Activated CD8-positive, alpha-beta memory T cell treated with anti-CD3 and anti-CD28 coated beads for 36 hours (primary cell): Measurements from ENCODE around the gene PLEKHA5. TPM values are rescaled to one million over a fixed set of nuclear protein-coding genes. Genes with fewer than 3 reads are reported as not detected.

Experiments used
- CTCF ChIA-PET: fragments of 350-600 bp; sonication (Branson Sonifier 250); formaldehyde crosslinking; loops from one replicate; lab custom pipeline; 2021; ENCODE audit warnings: antibody characterized with exemption; lab: Charles Lee
- POLR2A ChIA-PET: fragments of 350-600 bp; sonication (Branson Sonifier 250); formaldehyde crosslinking; loops from one replicate; lab custom pipeline; 2021; ENCODE audit warnings: antibody characterized with exemption; lab: Charles Lee
- total RNA-seq, 2 experiments: library from RNA; stranded (reverse); gene quantifications; one replicate each; pipeline ENCODE4 v1.2.3, GENCODE V29; 2021

Gene PLEKHA5
- total RNA-seq, 2 experiments from 2014 or later, result 3.9 to 4.6 TPM

GRCh38 chr12:19245106-19245505, 115.6 kb downstream of the PLEKHA5 start:
- POLR2A ChIA-PET, result interaction anchor here (0.6 kb wide), 1 partner anchor 8 kb away, joined by 6 read pairs; no protein-coding TSS in a partner anchor

DNA sequence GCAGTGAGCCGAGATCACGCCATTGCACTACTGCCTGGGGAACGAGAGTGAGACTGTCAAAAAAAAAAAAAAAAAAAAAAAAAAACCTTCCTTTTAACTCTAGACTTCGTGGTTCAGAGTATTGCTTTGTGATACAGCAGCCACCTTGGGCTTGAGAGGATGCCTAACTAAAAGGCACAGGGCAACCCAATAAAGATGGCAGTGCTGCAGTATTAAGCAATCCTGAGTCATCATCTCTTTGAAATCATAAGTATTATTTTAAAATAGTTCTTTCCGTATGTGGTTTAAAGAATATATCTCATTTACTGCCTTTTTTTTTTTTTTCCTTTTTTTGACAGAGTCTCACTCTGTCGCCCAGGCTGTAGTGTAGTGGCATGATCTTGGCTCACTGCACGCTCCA, 116.1 kb downstream of the PLEKHA5 start:
- ChIA-PET CTCF (no interaction called here), POLR2A (interaction anchor here (0.6 kb wide), 1 partner anchor 9 kb away, joined by 6 read pairs; no protein-coding TSS in a partner anchor)

More at GRCh38 chr12:19245106-19245505, 115.6 kb downstream of the PLEKHA5 start:
- CTCF ChIA-PET, result no interaction called here

GRCh38 chr12:19246933-19247332, 117.4 kb downstream of the PLEKHA5 start:
- CTCF ChIA-PET, result no interaction called here

GRCh38 chr12:19248929-19249602, 119.5 kb downstream of the PLEKHA5 start:
- ChIA-PET POLR2A (no interaction called here), CTCF (no interaction called here)

More at GRCh38 chr12:19246933-19247332, 117.4 kb downstream of the PLEKHA5 start:
- POLR2A ChIA-PET, result no interaction called here

GRCh38 chr12:19251481-19252132, 122.1 kb downstream of the PLEKHA5 start:
- CTCF ChIA-PET, result no interaction called here
- POLR2A ChIA-PET, result no interaction called here

- POLR2A ChIA-PET, result no interaction called here
- CTCF ChIA-PET, result interaction anchor here (0.6 to 0.7 kb wide), 2 partner anchors 77 to 1171 kb away, joined by 3 read pairs; no protein-coding TSS in a partner anchor
Observed at GRCh38 chr12:19260135-19260534, 130.6 kb downstream of the PLEKHA5 start.

- ChIA-PET CTCF (no interaction called here), POLR2A (no interaction called here)
Observed at GRCh38 chr12:19261773-19262172, 132.2 kb downstream of the PLEKHA5 start.

- ChIA-PET POLR2A (no interaction called here), CTCF (no interaction called here)
Observed at GRCh38 chr12:19263672-19264071, 134.1 kb downstream of the PLEKHA5 start.

- ChIA-PET POLR2A (interaction anchor here (1.0 kb wide), 1 partner anchor 10 kb away, joined by 3 read pairs; no protein-coding TSS in a partner anchor), CTCF (no interaction called here)
Observed at GRCh38 chr12:19273482-19274330, 144.2 kb downstream of the PLEKHA5 start.

DNA sequence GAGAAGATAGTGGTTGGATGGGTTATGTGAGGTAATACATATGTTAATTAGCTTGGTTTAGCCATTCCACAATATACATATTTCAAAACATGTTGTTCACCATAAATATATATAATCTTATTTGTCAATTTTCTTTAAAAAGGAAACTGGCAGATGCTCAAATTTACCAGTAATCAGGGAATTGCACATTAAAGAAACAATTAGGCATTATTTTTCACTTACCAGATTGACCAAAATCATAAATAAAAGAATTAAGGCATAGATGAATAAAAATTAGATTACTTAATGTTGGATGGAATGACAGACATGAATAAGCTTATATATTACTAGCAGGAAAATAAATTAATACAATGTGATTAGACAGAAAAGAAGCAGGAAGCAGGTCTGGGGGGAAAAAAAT, 147.2 kb downstream of the PLEKHA5 start:
- ChIA-PET POLR2A (no interaction called here), CTCF (no interaction called here)

DNA sequence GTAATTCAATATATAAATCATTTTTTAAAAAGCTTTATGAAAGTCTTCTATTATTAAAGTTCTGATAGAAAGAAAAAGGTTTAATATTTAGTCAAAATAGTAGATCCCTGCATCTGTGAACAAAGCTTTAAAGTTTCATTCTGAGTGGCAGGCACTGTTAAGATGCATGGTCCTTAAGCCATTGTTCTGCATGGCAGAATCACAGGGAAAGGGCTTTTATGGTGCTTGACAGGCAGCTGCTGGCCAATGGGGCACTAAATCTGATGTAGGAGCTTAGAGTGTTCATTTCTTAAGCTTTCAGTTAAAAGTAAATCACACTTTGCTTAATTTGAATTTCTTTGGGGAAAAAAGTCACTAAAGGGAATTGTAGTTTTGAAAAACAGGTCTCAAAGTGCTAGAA, 148.2 kb downstream of the PLEKHA5 start:
- CTCF ChIA-PET, result no interaction called here
- POLR2A ChIA-PET, result no interaction called here

GRCh38 chr12:19278407-19278806, 148.9 kb downstream of the PLEKHA5 start:
- POLR2A ChIA-PET, result no interaction called here
- CTCF ChIA-PET, result no interaction called here

GRCh38 chr12:19282133-19282699, 152.7 kb downstream of the PLEKHA5 start:
- CTCF ChIA-PET, result no interaction called here
- POLR2A ChIA-PET, result no interaction called here

DNA sequence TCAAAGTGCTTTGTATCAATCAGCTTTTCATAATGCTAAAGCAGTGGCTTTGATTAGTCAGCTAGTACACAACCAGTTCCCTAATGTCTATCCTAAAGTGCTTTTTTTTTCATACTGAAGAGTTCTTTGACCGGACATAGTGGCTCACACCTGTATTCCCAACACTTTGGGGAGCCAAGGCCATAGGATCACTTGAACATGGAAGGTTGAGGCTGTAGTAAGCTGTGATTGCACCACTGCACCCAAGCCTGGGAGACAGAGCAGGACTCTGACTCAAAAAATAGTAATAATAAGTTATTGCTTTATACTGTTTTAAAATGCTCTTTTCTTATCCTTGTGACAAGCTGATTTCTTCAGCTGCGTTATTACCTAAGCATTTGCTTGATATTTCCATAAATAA, 155.1 kb downstream of the PLEKHA5 start:
- POLR2A ChIA-PET, result no interaction called here

DNA sequence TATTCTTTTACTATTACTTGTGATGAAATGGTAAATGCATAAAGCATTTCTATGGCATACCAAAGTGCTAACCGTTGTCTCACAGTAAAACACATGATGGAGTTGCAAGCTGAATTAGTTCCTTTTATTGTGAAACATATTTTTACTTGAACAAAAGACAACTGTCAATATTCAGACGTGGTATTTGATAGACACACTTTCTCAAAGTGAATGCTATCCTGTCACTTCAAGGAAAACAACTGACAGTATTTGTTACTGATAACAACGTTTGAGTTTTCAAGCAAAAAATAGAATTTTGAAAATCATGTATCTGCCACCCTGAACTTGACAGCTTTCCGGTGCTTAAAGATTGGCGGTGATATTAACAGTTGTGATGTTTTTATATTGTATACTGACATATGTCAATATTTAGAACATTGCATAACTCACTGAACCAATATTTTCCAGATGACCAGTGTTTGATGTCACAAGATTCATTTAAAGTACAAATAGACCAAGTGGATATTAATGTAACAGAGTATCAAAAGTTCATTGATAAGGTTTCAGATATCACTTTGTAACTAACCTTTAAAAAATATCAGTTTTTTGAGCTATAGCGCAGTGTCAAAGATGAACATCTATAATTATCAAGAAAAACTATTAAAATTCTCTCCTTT, 156.4 kb downstream of the PLEKHA5 start:
- ChIA-PET CTCF (no interaction called here), POLR2A (no interaction called here)

More for the DNA sequence above, 155.1 kb downstream of the PLEKHA5 start:
- CTCF ChIA-PET, result no interaction called here

- ChIA-PET POLR2A (no interaction called here), CTCF (interaction anchor here (0.7 kb wide), 1 partner anchor 288 kb away, joined by 3 read pairs; no protein-coding TSS in a partner anchor)
Observed at GRCh38 chr12:19287302-19287701, 157.8 kb downstream of the PLEKHA5 start.

- ChIA-PET POLR2A (no interaction called here), CTCF (interaction anchor here (0.7 kb wide), 1 partner anchor 114 kb away, joined by 4 read pairs; no protein-coding TSS in a partner anchor)
Observed at GRCh38 chr12:19288161-19288560, 158.6 kb downstream of the PLEKHA5 start.

DNA sequence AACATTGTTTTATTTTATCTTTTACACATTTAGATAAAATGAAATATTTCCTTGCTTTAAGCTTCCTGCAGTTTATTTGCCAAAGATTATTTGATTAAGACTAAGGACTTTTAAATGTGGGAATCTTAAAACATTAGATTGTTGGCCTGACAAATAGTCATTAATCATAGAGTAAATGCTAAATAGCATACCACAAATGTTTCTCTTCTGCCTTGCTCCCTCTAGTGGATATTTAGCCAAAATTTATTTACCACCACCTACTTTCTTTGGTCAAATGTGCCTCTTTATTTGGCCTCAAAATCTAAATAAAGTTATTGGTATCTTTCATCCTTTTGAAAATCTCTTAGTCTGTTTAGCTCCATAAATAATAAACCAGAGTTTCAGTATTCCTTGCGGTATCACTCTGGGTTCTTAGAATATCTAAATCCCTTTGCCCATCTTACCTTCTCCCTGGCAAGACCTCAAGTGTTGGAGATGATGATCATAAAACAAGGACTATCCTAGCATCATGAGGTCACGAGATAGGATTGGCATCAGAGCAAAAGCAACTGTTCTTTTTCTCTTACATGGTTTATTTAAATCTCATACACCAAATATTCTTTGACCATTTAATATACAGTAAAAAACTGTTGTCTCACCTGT, 159.2 kb downstream of the PLEKHA5 start:
- CTCF ChIA-PET, result interaction anchor here (0.7 kb wide), 1 partner anchor 114 kb away, joined by 4 read pairs; no protein-coding TSS in a partner anchor
- POLR2A ChIA-PET, result no interaction called here
